GM18526 (cell line): ENCODE measurements around the gene ZNF230.
A peak's percentile ranks its signal among the peaks of the same experiment; 100 is the strongest.

Experiments
- POLR2A ChIP-seq: IDR thresholded peaks from 3 replicates; pipeline ENCODE4 v1.6.1; 2011; ENCODE audit not compliant: insufficient read length; ENCODE audit errors: extremely low read depth

The ZNF230 gene

GRCh38 chr19:44002566-44003460 is at the start of gene ZNF230:
Gene ZNF230, plus strand, starts transcription at chr19:44002957. Its CDS starts 4,122 bp downstream, at chr19:44007079.
- TF ChIP-seq POLR2A = peak; percentile 57

GRCh38 chr19:43956827-43957226 is 45.9 kb upstream of the ZNF230 start:
- TF ChIP-seq POLR2A = no peak

GRCh38 chr19:43957891-43958290 is 44.9 kb upstream of the ZNF230 start:
- TF ChIP-seq POLR2A = no peak

GRCh38 chr19:43960411-43960810 is 42.3 kb upstream of the ZNF230 start:
- TF ChIP-seq POLR2A = no peak

- TF ChIP-seq POLR2A = no peak
Observed at GRCh38 chr19:43966079-43966694, 36.6 kb upstream of the ZNF230 start.

- TF ChIP-seq POLR2A = no peak
Observed at GRCh38 chr19:43976732-43977131, 26.0 kb upstream of the ZNF230 start.

GRCh38 chr19:43983544-43983911 is 19.2 kb upstream of the ZNF230 start:
- no peak for TF ChIP-seq POLR2A

DNA sequence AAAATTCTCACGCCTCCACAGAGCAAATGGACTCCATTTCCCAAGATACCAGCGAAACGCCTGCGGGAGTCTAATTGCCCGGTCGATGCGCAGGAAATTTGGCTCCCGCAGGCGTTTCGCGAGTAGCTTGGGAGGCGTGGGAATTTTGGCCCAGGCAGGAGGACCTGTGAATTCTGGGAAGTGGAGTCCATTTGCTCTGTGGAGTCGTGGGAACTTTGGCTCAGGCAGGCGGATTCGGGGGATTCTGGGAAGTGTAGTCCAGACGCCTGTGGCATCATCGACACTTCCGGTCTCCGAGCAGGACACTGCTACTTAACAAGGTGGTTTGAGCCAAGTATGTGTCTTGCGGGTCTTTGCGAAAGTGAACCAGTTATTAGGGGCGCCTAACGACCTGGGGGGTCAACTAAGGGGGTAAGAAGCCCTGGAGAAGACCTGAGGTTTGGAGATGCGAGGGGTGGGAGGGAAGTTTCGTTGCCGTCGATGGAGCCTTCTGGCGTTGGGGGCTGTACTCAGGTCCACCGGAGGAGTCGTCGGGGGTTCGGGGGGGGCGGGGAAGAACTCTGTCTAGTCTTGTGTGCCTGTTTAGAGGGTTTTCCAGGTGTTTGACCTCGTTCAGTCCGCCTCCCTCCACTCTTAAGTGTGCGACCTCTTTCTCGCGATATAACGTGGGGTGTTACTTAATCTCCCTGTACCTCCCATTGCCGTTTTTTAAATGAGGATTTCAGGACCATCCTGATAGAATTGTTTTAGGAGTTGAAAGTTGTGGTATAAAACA is 18.7 kb upstream of the ZNF230 start, which contains the start of gene ZNF155:
TSS of gene ZNF155 (plus strand) at position 277 of the 775 bp plus-strand sequence. CDS start 4,356 bp downstream, outside the sequence.
- TF ChIP-seq POLR2A = peak; percentile 42

DNA sequence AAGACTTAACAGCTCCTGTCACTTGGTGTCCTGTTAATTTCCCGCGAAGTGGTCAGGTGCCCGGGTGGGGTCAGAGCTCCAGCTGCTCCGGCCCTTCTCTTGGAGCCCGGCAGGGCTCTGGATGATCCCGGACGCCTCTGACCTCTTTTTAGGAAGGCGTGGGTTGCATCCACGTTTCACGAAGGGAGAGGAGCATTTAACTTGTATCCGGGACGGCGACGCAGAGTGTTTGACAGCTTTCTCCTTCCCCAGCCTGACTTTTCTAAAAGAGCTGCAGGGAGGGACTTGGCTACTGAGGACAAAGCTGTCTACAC is 18.1 kb upstream of the ZNF230 start:
- no peak for TF ChIP-seq POLR2A

DNA sequence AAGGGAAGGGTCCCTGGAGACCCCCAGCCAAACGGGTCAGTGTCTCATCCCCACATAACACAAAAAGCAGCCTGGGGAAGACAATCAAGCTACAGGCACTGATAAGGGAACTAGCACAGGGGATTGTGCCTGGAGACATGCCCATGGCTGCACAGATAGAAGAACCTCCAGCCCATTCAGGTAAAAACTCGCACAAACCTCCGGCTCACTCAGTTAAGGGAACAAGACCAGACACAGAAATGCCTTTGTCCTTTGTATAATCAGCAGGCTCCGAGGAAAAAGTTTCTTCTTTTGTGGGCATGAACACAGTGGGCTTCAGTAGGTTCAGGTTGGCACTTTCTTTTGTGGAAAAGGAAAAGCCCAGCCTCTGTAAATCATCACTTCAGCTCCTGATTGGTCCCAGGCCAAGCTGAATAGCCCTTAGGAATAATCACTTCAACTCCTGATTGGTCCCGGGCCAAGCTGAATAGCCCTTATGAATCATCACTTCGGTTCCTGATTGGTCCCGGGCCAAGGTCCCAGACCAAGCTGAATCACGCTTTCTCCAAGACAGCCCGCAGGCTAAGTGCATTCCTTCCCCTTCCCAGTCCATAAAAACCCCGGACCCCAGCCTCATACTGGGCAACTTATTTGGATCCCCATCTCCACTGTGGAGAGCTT is 5.0 kb upstream of the ZNF230 start:
- no peak for TF ChIP-seq POLR2A

DNA sequence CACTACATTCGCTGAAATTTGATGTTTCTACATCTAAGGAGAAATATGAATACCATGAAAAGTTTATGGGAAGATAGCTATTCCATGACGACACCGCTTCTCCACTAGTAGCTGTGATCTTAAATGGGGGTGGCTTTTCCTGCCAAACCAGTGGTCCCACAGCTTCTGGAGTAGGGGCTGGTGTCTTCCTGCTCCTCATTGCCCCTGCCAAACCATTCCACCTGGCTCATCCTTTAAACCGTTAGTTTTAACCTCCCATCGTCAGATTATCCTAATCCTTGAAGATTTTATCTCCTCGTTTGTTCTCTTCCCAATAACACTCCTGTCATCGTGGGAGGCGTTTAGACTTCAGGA is 568 bp upstream of the ZNF230 start:
- no peak for TF ChIP-seq POLR2A

GRCh38 chr19:44003461-44004009 is 778 bp downstream of the ZNF230 start:
- TF ChIP-seq POLR2A = no peak

DNA sequence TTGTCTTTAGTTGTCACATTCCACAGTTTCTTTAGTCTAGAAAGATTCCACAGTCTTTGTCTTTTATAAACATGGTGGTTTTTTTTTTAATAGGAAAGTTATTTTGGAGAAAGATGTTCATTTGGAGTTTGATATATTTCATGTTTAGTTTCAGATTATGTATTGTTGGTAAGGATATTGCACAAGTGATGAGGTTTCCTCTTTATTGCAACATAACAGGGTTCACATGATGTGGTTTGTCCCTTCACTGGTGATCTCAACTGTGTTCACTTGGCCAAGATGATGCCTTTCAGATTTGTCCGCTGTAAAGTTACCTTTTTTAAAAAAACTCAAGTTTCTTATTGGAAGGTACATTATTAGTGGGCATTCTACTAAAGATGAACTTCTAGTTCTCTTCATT is 3.2 kb downstream of the ZNF230 start:
- TF ChIP-seq POLR2A = no peak

- no peak for TF ChIP-seq POLR2A
Observed at GRCh38 chr19:44007473-44007872, 4.7 kb downstream of the ZNF230 start.

GRCh38 chr19:44010468-44010867 is 7.7 kb downstream of the ZNF230 start:
- no peak for TF ChIP-seq POLR2A

GRCh38 chr19:44019498-44019897 is 16.7 kb downstream of the ZNF230 start:
- no peak for TF ChIP-seq POLR2A

DNA sequence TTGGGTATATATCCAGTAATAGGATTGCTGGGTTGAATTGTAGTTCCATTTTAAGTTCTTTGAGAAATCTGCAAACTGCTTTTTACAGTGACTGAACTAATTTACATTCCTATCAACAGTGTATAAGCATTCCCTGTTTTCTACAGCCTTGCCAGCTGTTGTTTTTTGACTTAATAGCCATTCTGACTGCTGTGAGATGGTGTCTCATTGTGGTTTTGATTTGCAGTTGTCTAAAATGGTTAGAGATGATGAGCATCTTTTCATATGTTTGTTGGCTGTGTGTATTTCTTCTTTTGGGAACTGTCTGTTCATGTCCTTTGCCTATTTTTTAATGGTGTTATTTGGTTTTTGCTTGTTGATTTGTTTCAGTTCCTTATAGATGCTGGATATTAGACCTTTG is 18.5 kb downstream of the ZNF230 start:
- TF ChIP-seq POLR2A = no peak
